ENCODE results near the gene PCCA. TPM values are rescaled to one million over a fixed set of nuclear protein-coding genes. Genes with fewer than 3 reads are reported as not detected.

PCCA gene
- total and polyA plus RNA-seq, 4 donors: 30.1 to 160 (median 76.3) TPM

DNA sequence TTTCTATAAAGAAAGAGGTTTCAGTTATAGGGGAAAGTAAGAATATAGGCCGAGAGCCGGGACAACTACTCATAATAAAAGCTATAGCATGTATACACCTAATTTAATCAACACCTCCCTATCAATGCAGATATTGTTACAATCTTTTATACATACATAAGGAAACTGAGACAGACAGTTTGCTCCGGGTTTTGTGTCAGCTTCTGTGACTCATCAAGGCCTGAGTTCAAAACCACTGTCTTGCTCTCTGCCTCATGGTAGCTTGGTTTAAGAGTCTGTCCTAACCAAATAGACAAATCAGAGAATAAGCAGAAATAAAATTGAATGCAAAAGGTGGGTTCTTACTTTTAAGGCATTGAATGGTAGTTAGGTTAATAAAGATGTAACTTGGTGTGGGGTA is 276.8 kb downstream of the PCCA start:
- H3K9me3 ChIP-seq (ENCODE audit: control insufficient read depth in 4 of 4, low read length in 3 of 4): no peaks in the 10 kb centered on the region
- peaks cover 1 to 9% (median 3%) of the 10 kb centered on the region in 4 donors for H3K36me3 ChIP-seq (ENCODE audit: control insufficient read depth in 4 of 4, insufficient read depth in 3 of 4, low read depth in 1 of 4, low read length in 3 of 4)
- TF ChIP-seq CTCF (IDR thresholded peaks at IDR 0.05; ENCODE audit: low read depth, low read length, missing input control) (no peak), TAF1 (conservative IDR thresholded peaks at IDR 0.05) (no peak), NR2F2 (IDR thresholded peaks at IDR 0.05) (no peak), JUND (IDR thresholded peaks at IDR 0.05) (no peak)
- no peak for DNase-seq (ENCODE audit: low spot score)
- H3K27ac ChIP-seq (ENCODE audit: low read depth in 1 of 2, low read length in 2 of 2): no peak overlapping the region
- H3K4me1 ChIP-seq (ENCODE audit: control insufficient read depth in 4 of 4, insufficient read depth in 4 of 4, low read length in 3 of 4): no peaks in the 10 kb centered on the region
- WGBS: 94% methylated on average over 3 of the region's 3 CpGs
- H3K9ac ChIP-seq (ENCODE audit: low read depth in 1 of 2, low read length in 2 of 2): no peak overlapping the region
- H3K27me3 ChIP-seq (ENCODE audit: control insufficient read depth in 4 of 4, insufficient read depth in 4 of 4, low read length in 3 of 4): no peaks in the 10 kb centered on the region
- no peak overlapping the region for H3K4me3 ChIP-seq (ENCODE audit: low read depth in 1 of 3, low read length in 3 of 3)

- Histone ChIP-seq H3K9ac (ENCODE audit: low read depth in 1 of 2, low read length in 2 of 2) (no peak overlapping the region), H3K4me1 (ENCODE audit: control insufficient read depth in 4 of 4, insufficient read depth in 4 of 4, low read length in 3 of 4) (peaks cover 0 to 15% (median 7%) of the 10 kb centered on the region in 4 donors), H3K4me3 (ENCODE audit: low read depth in 1 of 3, low read length in 3 of 3) (no peak overlapping the region), H3K36me3 (ENCODE audit: control insufficient read depth in 4 of 4, insufficient read depth in 3 of 4, low read depth in 1 of 4, low read length in 3 of 4) (peaks cover 0 to 15% (median 3%) of the 10 kb centered on the region in 4 donors), H3K27ac (ENCODE audit: low read depth in 1 of 2, low read length in 2 of 2) (no peak overlapping the region), H3K9me3 (ENCODE audit: control insufficient read depth in 4 of 4, low read length in 3 of 4) (peaks cover 0 to 6% (median 2%) of the 10 kb centered on the region in 4 donors), H3K27me3 (ENCODE audit: control insufficient read depth in 4 of 4, insufficient read depth in 4 of 4, low read length in 3 of 4) (no peaks in the 10 kb centered on the region)
- DNase-seq (ENCODE audit: low spot score): no peak
- TF ChIP-seq FOXA2 (IDR thresholded peaks at IDR 0.05) (no peak), RAD21 (IDR thresholded peaks at IDR 0.05) (no peak), EGR1 (IDR thresholded peaks at IDR 0.05; ENCODE audit: low read depth in 2 of 2) (no peak), HNF4A (conservative IDR thresholded peaks at IDR 0.05) (no peak), NR2F2 (IDR thresholded peaks at IDR 0.05) (no peak), HNF4G (IDR thresholded peaks at IDR 0.05) (no peak), CTCF (IDR thresholded peaks at IDR 0.05; ENCODE audit: low read depth, low read length, missing input control) (no peak), ATF3 (IDR thresholded peaks at IDR 0.05) (no peak)
- TF ChIP-seq, protein P1, sequence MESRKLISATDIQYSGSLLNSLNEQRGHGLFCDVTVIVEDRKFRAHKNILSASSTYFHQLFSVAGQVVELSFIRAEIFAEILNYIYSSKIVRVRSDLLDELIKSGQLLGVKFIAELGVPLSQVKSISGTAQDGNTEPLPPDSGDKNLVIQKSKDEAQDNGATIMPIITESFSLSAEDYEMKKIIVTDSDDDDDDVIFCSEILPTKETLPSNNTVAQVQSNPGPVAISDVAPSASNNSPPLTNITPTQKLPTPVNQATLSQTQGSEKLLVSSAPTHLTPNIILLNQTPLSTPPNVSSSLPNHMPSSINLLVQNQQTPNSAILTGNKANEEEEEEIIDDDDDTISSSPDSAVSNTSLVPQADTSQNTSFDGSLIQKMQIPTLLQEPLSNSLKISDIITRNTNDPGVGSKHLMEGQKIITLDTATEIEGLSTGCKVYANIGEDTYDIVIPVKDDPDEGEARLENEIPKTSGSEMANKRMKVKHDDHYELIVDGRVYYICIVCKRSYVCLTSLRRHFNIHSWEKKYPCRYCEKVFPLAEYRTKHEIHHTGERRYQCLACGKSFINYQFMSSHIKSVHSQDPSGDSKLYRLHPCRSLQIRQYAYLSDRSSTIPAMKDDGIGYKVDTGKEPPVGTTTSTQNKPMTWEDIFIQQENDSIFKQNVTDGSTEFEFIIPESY (IDR thresholded peaks at IDR 0.05): no peak
Observed at GRCh38 chr13:100378533-100378932, 289.6 kb downstream of the PCCA start.

All from liver (tissue), 9 donors.